GM19351 (cell line): Measurements from ENCODE around the gene S100PBP.
"Not testable (repeated sequence)": the region's sequence is repeated elsewhere in the genome, so short reads cannot be mapped to it uniquely, and the experiment has no call there.

Experiments
- ATAC-seq: cut with Tn5 transposase; IDR thresholded peaks from one replicate; pipeline ENCODE4 v1.9.1; 2021; ENCODE audit warnings: mild to moderate bottlenecking, moderate library complexity; ENCODE audit not compliant: unreplicated experiment

The S100PBP gene

DNA sequence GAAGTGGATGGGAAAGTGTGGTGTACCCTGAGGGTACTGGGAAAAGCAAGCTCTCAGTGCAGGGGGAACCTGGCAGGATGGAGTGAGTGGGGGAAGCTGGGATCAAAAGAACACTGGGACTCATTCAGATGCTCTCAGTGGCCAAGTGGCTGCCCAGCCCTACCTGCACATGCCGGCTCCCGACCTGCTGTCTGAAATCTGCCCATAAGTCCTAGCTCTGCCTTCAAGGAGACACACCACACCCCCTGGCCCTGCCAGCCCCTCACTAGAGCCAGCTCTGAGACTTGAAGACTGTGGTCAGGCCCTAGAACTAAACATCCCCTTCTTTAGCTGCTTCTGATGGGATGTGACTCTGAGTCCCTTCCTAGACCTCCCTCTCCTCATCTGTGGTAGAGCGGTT, 81.5 kb downstream of the S100PBP start:
- ATAC-seq, result no peak

DNA sequence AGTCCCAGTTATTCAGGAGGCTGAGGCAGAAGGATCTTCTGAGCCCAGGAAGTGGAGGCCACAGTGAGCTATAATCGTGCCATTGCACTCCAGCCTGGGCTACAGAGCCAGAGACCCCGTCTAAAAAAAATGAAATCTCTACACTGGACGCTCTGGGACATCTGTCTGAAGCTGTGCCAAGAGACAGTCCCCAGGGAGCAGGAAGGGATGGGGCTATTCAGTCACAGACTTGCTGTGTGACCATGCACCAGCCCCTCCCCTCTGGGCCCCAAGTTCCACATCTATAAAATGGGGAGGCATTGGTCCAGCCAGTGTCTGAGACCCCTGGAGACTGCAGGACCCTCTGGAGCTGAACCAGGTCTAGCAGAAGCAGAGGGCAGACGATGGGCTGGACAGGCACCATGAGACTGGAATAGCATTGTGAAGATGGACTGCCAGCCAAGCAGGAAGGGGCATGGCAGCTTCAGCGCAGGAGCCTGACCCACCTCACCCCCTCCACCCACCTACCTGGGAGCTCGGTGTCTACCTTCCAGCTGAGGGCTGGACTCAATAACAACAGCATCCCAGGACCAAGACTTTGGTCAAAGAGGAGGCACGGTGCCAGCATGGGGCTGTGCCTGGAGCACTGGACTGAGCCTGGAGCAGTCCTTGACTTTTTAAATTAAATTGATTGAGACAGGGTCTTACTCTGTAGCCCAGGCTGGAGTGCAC, 82.3 kb downstream of the S100PBP start:
- ATAC-seq, result no peak

DNA sequence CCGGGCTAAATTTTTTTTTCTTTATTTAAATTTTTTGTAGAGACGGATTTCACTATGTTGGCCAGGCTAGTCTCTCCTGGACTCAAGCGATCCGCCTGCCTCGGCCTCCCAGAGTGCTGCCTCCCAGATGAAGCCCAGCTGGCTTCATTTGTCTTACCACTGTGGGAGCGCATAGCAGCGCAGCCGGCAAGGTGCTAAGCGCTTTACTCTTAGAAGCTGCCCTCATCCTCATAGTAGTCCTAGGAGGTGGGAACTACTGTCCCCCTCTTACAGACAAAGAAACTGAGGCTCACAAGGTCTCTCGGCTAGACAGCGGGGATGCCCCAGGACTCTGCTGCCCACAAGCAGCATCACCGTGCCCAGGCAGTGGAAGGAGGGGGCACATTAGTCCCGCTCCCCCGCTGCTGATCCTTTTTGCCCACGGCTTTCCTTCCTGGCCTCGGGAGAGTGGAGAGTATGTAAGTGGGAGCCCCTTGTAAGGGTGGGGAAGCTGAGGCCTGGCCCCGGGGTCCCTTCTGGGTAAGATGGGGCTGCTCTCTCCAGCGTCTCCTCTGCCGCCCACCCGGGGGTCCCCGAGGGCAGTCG, 83.0 kb downstream of the S100PBP start:
- ATAC-seq, result no peak

DNA sequence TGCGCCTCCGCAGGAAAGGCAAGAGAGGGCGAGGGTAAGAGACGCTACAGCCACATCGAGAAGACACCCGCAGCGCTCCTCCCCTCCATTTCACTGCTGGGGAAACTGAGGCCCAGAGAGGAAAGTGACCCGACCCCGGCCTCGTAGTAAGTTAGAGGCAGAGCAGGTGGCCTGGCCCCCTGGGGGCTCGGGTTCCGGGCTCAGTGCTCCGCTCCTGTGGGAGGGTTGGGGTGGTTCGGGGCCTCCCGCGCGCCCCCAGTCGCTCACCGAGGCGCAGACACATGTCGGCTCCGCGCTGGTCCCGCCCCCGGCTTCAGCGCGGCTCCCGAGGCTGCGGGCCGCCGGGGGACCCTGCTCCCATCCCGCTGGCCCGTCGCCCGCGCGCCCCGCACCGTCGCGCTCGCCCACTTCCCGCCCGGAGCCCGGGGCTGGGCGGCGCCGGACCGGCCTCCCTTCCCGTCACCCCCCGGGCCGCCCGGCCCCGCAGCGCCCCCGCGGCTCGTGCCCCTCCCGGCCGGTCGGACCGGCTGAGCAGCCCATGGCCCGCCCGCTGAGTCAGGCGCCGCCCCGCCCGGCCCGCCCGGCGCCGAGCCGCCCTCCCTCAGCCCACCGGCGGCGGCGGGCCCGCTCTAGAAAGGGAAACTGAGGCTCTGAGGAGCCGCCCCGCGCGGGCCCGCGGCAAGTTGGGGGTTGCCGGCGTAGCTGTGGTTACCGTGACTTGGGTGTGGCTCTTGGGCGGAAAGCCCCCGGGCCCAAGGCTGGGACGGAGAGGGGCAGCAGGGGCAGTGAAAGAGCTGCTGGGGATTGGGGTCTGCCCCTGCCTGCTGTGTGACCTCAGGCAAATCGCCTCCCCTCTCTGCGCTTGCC, 83.7 kb downstream of the S100PBP start, which contains the start of gene TMEM54:
Gene TMEM54, minus strand, starts transcription at position 434 of the 867 bp plus-strand sequence. Its CDS starts 151 bp downstream, at position 283.
- no peak for ATAC-seq

DNA sequence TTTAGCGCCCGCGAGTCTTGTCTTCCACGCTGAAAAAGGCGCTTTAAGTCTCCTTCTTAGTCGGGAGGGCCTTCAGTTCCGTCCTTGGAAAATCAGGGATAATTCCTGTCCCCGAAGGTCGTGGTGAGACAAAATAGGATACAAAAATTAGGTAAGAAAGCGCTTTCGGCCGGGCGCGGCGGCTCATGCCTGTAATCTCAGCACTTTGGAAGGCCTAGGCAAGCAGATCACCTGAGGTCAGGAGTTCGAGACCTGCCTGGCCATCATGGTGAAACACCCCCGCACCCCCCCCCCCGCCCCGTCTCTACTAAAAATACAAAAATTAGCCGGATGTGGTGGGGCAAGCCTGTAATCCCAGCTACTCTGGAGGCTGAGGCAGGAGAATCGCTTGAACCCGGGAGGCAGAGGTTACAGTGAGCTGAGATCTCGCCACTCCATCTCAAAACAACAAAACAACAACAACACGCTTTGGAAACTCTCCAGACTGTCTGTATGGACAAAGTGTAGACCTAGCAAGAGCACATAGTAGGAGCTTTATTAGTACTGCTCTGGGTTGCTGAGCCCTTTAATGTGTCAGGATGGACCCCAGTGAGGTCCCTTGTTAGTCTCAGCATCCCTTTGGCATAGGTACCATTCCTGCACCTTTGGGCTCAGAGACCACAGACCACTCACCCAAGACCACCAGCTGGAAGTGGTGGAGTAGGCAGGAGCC, 84.5 kb downstream of the S100PBP start:
- ATAC-seq, result no peak

DNA sequence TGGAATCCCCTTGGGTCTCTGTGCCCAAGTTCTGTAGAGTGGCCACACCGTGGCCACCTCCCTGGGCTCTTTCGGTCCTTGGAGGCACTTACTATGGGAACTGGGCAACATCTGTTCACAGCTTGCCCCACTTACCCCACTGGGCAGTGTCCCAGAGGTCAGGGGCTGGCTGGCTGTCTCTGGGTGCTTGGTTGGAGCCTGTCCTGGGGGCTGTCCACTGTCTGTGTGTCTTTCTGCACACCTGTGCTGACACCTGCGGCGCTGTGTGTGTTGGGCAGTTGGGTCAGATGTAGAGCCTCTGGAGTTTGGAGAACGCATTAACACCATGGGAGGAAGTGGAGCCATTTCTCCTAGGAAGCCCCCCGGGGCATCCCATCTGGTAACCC, 85.1 kb downstream of the S100PBP start:
- no peak for ATAC-seq

DNA sequence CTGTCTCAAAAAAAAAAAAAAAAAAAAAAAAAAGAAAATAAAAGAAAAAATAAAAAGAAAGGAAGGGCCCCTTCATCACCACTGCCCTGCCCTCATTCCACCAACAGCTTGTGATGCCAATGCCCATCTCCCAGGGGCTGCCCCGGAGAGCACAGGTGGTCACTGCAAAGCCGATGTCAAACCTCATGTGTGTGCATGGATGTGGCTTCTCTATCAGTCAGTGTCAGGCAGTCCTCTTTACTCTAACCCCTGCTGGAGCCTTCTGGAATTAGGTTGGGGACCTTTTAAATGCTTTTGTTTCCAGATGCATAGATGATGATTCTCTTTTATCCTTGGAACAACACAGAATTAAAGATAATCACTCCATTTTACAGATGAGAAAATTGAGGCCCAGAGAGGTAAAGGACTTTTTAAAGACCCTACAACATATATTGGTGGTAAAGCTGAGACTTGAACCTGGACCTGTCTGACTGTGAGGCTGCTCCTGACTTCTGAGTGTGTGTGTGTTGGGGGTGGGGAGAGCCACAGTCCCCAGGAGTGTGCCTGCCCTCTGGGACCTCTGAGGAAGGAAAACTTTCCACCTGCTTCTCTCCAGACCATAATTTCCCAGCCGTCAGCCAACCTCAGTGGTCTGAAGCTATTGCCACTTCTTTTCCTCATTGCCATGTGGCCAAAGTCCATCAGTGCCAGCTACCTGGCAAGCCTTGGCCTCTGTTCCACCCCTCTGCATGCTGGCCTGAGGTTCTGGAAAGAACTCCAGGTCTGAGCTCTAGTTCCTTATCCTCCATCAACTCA, 86.7 kb downstream of the S100PBP start:
- ATAC-seq, result no peak

DNA sequence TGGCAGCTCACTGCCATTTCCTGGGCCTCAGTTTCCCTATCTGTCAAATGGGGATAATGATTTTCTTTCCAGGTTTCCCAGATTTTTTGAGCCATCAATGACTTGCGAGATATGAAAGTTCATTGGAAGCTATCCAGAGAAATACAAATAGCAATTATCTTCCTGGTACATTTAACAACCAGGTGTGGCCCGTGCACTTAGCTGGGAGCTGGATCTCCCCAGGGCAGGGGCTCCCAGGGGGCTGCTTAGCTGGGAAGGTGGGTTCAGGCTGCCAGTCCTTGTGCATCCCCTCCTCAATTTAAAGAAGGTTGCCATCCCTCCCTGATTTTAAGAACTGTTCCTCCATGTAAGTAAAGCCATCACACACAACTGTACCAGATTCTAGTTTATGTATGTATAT, 87.3 kb downstream of the S100PBP start:
- ATAC-seq, result no peak

DNA sequence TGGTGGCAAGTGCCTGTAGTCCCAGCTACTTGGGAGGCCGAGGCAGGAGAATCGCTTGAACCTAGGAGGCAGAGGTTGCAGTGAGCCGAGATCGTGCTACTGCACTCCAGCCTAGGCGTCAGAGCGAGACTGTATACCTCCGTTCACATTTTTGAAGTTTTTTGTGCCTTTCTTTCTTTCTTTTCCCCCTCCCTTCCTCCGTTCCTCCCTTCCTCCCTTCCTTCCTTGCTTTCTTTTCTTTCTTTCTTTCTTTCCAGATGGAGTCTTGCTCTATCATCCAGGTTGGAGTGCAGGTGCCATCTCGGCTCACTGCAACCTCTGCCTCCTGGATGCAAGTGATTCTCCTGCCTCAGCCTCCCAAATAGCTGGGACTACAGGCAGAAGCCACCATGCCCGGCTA, 88.1 kb downstream of the S100PBP start:
- ATAC-seq, result not testable (repeated sequence)

DNA sequence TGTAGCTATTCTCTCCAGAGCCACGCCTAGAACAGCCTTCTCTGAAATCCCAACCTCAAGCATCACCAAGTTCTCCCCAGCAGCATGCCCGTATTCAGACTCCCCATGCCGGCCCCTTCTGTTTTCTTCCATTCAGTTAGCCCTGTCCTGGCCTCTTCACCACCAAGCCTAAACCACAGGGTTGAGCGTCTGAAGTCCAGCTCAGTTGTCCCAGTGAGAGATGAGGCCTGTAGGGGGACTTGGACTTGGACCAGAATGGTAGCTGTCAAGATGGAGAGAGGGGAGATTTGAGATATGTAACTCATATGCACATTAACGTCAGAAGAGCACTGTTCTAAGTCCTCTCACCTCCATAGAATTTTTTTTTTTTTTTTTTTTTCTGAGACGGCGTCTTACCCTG, 89.2 kb downstream of the S100PBP start:
- ATAC-seq, result no peak

DNA sequence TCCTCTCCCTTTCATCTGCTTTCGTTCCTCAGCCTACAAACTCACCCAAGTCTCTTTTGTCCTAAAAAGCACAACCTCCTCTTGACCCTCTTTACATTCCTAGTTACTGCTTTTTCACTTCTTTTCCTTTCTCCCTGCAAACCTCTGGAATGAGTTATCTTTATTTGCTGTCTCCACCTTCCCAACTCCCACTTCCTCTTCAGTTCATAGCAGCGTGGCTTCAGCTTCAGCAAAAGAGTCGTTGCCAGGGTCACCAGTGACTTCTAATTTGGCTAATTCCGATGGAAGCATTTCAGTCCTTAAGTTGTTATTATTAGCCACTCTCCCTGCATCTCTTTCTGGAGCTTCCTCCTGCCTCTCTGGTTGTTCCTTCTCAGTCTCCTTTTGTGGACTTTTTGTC, 90.0 kb downstream of the S100PBP start:
- ATAC-seq, result no peak
